Nephron progenitor cell (in vitro differentiated cells): ENCODE data around the gene ZFHX2.

ENCODE experiments used
- DNase-seq: peaks from one replicate; pipeline ENCODE4 v3.0.0; 2021
- H3K27ac Mint-ChIP-seq: 2 replicates; pipeline ENCODE4 v1.8.0; 2021; ENCODE audit warnings: mild to moderate bottlenecking, moderate library complexity, mixed read lengths
- H3K27me3 Mint-ChIP-seq: 2 replicates; pipeline ENCODE4 v1.8.0; 2021; ENCODE audit warnings: mild to moderate bottlenecking, low read depth, mixed read lengths; ENCODE audit not compliant: poor library complexity
- H3K36me3 Mint-ChIP-seq: 2 replicates; pipeline ENCODE4 v1.8.0; 2021; ENCODE audit warnings: low read depth, mixed read lengths
- H3K4me1 Mint-ChIP-seq: 2 replicates; pipeline ENCODE4 v1.8.0; 2021; ENCODE audit warnings: mixed read lengths
- H3K4me3 Mint-ChIP-seq: 2 replicates; pipeline ENCODE4 v1.8.0; 2021; ENCODE audit warnings: mild to moderate bottlenecking, moderate library complexity, mixed read lengths
- H3K9me3 Mint-ChIP-seq: 2 replicates; pipeline ENCODE4 v1.8.0; 2021; ENCODE audit warnings: mild to moderate bottlenecking, moderate library complexity, mixed read lengths
- CTCF ChIP-seq: fragments of 200-600 bp; sonication (generic); IDR thresholded peaks from 2 replicates; pipeline ENCODE4 v1.5.0; 2021; ENCODE audit warnings: antibody characterized with exemption

ZFHX2 gene

GRCh38 chr14:23569443-23570151 is 18.0 kb upstream of the ZFHX2 start:
- no peaks in the 10 kb centered on the region for H3K9me3 Mint-ChIP-seq
- peaks cover under 1% of the 10 kb centered on the region for H3K36me3 Mint-ChIP-seq
- no peak for DNase-seq
- H3K27ac Mint-ChIP-seq, result no peak overlapping the region
- no peak overlapping the region for H3K4me3 Mint-ChIP-seq
- no peak for TF ChIP-seq CTCF
- peaks cover 18% of the 10 kb centered on the region for H3K27me3 Mint-ChIP-seq
- H3K4me1 Mint-ChIP-seq, result peaks cover 62% of the 10 kb centered on the region

GRCh38 chr14:23568600-23569331 is 17.2 kb upstream of the ZFHX2 start:
- Mint-ChIP-seq H3K27me3 (peaks cover 10% of the 10 kb centered on the region), H3K36me3 (peaks cover 6% of the 10 kb centered on the region), H3K4me3 (peak overlapping the region; percentile 98), H3K4me1 (peaks cover 60% of the 10 kb centered on the region), H3K9me3 (no peaks in the 10 kb centered on the region), H3K27ac (peak overlapping the region; percentile 41)
- TF ChIP-seq CTCF, result peak; percentile 40
- peak; percentile 56 for DNase-seq

GRCh38 chr14:23568021-23568599 is 16.5 kb upstream of the ZFHX2 start:
- DNase-seq, result no peak
- peaks cover 3% of the 10 kb centered on the region for H3K27me3 Mint-ChIP-seq
- H3K9me3 Mint-ChIP-seq, result no peaks in the 10 kb centered on the region
- peaks cover 7% of the 10 kb centered on the region for H3K36me3 Mint-ChIP-seq
- H3K4me1 Mint-ChIP-seq, result peaks cover 56% of the 10 kb centered on the region
- TF ChIP-seq CTCF, result no peak
- peak overlapping the region; percentile 98 for H3K4me3 Mint-ChIP-seq
- peak overlapping the region; percentile 41 for H3K27ac Mint-ChIP-seq

- H3K4me3 Mint-ChIP-seq, result peak within 1 kb of the TSS; percentile 98
- peak; percentile 86 for DNase-seq
- peaks cover 49% of the 10 kb centered on the region for H3K4me1 Mint-ChIP-seq
- peak within 1 kb of the TSS; percentile 91 for H3K27ac Mint-ChIP-seq
- no peaks in the 10 kb centered on the region for H3K9me3 Mint-ChIP-seq
- no peak for TF ChIP-seq CTCF
- H3K36me3 Mint-ChIP-seq, result peaks cover 11% of the 10 kb centered on the region
- H3K27me3 Mint-ChIP-seq, result no peaks in the 10 kb centered on the region
Observed at GRCh38 chr14:23567186-23568020, 15.8 kb upstream of the ZFHX2 start, which contains the start of gene AP1G2. Gene AP1G2, minus strand, starts transcription at chr14:23567791. Its CDS starts 477 bp downstream, at chr14:23567314.

- Mint-ChIP-seq H3K36me3 (peaks cover 12% of the 10 kb centered on the region), H3K4me1 (peaks cover 42% of the 10 kb centered on the region), H3K27me3 (no peaks in the 10 kb centered on the region), H3K4me3 (peak overlapping the region; percentile 98), H3K9me3 (no peaks in the 10 kb centered on the region), H3K27ac (no peak overlapping the region)
- no peak for DNase-seq
- no peak for TF ChIP-seq CTCF
Observed at GRCh38 chr14:23566778-23567185, 15.2 kb upstream of the ZFHX2 start.
